HG02885 (cell line): Measurements from ENCODE around the gene C17orf67.

Experiments used
- ATAC-seq: cut with Tn5 transposase; IDR thresholded peaks from one replicate; pipeline ENCODE4 v1.9.1; 2021; ENCODE audit warnings: mild to moderate bottlenecking; ENCODE audit not compliant: unreplicated experiment, poor library complexity

C17orf67 gene, protein sequence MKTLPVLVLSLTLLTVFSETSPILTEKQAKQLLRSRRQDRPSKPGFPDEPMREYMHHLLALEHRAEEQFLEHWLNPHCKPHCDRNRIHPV

DNA sequence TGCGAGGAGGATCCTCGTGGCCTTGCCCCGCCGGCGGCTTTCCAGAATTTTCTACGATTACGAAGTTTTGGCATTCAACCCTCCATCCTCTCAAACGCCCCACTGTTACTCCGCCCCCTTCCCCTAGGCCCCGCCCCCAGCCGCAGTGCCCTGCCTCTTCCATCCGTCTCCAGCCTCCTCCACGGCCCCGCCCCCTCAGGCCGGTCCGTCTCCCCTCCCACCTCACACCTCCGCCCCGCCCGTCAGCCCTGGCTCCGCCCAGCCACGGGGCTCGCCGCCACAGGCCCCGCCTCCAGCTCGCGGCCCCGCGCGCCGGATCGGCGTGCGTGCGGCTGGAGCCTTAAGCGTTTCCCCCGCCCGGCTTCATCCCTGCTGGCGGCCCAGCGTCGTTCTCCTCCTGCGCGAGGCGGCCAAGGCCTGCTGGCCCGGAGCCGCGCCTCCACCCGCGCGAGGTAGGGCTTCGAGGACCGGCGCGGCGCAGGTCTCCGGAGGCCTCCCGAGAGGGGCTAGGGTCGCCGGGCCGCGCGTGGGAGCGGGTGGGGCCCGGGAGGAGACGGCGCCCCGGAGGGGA lies at the start of gene C17orf67, which contains the start of gene DGKE:
TSS of gene C17orf67 (minus strand) at position 112 of the 571 bp plus-strand sequence. CDS start 18,110 bp downstream, outside the sequence.
TSS of gene DGKE (plus strand) at position 343 of the 571 bp plus-strand sequence. CDS start 645 bp downstream, outside the sequence.
- peak; percentile 80 for ATAC-seq

DNA sequence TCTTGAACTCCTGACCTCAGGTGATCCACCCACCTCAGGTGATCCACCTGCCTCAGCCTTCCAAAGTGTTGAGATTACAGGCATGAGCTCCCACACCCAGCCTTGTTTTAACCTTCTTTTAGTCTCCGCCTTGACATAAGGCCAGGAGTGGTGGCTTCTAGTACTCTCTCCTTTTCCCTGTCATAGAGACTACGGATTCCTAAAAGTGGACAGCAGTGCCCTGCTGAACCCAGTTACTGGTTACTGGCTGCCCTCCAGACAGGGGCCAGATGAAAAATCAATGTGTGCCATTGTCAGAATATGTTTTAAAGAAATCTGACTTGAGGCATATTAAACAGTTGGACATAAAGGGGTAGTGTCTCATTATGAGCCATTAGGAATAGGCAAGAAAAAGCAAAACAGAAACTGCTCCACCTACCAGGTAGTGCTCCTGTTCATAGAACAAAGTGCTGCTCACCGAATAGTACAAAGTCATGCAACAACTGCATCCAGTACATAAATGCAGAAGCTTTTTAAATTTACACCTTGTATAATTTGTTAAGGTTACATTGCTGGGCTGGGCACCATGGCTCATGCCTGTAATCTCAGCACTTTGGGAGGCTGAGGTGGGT lies 48.1 kb upstream of the C17orf67 start:
- ATAC-seq: no peak

DNA sequence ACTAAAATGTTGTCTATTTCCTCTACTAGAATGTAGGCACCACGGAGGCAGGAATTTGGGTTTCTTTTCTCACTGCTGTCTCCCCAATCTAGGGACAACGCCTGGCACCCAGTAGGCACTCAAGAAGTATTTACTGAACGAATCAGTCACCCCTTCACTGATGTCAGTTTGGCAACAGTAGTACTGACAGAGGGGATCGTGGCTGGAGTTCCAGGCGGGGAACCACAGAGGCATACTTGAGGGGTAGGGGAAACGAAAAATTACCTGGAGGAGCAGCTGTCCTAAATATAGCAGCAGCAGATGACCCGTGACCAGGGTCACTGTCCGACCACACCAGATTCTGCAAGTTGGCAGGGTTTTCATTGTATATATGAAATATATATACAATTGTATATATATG lies 46.9 kb upstream of the C17orf67 start:
- no peak for ATAC-seq

DNA sequence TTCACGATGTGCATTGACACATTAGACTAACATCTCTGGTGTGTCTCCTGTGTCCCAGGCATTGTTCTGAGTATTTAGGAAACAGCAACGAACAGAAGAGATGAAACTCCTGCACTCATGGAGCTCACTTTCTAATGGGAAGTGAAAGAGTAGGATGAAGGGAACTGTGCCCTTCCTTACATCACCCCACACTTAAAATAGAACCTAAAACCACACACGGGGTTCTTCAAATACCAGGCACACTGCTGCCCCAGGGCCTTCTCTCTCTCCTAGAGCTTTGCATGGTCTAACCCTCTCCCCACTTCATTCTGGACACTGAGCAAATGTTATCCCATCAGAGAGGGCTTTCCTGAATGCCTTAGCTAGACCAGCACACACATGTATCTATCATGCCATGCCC lies 46.4 kb upstream of the C17orf67 start:
- no peak for ATAC-seq

DNA sequence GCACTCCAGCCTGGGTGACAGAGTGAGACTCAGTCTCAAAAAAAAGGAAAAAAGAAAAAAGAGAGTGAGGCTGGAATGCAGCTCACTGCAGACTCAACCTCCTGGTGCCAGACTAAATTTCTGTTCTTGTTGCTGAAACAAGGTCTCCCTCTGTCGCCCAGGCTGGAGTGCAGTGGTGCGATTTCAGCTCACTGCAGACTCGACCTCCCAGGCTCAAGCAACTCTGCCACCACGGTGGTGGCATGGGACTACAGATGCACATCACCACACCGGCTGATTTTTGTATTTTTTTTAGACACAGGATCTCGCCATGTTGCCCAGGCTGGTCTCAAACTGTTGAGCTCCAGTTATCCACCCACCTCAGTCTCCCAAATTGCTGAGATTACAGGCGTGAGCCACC lies 45.6 kb upstream of the C17orf67 start:
- no peak for ATAC-seq

DNA sequence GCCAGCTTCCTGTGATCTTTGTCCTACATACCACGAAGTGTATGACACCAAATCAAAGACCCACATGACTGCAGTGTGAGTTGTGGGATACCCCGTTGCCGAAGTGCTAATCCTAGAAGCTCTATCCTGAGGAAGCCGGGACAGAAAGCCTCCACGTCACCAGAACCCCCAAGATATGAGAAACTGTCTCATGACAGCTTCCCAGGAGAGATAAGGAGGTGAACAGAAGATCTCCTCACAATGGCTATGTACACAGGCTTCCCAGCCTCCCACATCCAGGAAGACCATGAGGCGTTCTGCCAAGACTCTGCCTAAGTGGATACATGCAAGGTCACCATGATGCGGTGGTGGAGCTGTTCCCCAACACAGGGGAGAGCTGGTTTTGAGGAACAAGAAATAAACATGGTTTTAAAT lies 43.1 kb upstream of the C17orf67 start:
- ATAC-seq: no peak

DNA sequence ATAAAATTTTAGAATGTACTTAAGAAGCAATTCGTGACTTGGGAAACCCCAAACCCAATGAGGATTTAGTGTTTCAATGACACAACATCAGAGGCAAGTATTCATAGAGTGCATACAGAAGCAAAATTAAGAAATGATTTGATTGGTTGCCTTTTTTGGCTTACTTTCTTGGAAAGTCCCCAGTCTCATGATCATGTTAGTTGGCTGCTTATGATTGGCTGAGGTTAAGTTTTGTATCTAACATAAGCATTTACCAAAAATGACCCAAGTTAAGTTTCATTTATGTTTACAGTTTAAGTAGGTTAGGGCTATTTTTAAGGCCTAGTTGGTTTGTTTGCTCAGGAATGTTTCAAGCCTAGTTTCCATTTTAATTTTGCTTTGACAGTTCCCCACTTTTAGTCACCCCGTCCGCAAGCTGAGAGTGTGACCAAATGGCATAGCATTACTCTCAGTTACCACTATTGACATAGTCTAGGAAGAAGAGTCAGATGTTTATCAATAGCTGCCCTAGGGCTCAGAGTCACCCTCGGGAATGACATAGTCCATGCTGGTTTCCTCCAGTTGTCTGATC lies 36.4 kb upstream of the C17orf67 start:
- peak; percentile 67 for ATAC-seq

DNA sequence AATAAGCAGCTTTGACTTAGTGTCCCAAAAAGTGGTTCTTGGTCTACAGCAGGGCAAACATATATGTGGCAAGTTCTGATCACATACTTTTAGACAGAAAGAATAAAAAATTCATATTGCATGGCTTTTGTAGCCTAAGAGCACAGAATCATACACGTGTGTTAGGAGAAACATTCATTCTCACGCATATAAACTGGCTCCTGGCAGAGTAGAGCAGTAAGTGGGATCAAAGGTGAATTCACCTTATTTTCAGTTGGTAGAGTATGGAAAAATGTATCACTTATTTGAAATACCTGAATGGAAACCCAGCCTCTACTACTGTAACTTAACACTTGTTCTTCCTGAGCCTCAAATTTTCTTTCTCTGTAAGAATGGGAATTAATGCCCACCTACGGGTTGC lies 35.0 kb upstream of the C17orf67 start:
- ATAC-seq: no peak

DNA sequence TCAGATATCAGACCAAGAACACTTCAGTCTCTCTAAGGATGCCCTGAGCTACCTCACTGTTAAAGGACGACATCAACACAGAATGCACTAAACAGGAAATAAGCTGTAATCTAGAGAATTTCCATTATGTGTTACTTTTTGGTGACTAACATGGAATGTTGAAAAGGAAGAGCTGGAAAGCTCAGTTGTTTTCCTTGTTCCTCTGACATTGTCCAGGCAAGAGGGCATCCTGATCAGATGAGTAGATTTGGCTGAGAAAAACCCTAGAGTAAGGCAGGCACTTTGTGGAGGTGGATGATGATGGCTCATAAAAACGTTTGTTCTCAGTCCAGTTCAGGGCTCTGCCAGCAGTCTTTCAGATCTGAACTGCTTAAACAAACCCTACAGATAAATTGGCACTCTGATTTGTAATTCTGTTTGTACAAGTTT lies 34.2 kb upstream of the C17orf67 start:
- ATAC-seq: no peak

DNA sequence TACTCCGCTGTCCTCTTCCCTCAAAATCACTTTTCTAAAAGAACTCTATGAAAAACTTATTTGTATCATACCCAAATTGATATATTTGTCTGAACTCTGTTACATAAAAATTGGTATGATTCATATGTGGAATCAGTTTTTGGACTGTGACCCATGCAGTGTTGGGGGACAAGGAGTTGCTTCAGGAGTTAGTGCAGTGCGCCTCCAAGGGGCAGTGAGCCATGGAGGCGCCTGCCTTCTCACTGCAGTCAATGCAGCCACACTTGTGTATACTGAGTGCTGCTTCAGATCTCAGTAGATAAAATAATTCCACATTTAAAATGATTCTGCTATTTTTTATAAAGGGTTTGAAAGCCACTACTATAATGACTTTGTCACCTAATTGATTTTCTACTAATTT lies 32.8 kb upstream of the C17orf67 start:
- ATAC-seq: no peak

DNA sequence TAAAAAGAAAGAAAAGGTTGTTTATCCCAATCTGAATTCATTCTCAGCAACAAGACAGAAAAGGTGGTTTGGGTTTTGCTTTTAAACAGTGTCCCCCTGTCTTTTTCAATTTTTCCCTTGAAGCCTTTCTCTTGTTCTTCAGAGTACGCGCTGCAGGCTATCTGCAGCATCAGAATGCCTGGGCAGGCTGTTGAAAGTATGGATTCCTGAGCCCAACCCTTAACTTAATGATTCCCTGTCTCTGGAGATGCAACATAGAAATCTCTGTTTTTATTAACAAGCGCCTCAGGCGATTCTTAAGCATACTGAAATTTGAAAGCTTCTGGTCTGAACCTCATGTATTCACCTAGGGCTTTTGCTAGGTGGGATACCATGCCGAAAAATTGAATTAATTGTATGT lies 32.4 kb upstream of the C17orf67 start:
- no peak for ATAC-seq

DNA sequence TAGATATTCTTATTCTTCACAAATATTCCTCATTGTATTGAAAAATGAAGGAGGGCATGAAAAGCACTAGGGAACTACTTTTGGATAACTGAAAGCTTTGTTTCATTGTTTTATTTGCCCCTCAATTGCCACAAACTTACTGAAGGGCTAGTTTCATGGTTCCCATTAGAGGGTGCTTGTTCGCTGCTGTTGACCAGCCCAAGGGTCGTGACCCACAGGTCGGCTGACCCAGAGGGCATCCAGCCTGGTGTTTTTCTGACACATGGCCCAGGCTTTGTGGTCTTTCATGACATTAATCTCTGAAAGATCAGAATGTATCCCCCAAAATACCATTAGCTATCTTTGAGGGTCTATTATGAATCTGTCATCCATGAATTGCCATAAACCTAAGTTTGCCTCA lies 30.3 kb upstream of the C17orf67 start:
- ATAC-seq: no peak

DNA sequence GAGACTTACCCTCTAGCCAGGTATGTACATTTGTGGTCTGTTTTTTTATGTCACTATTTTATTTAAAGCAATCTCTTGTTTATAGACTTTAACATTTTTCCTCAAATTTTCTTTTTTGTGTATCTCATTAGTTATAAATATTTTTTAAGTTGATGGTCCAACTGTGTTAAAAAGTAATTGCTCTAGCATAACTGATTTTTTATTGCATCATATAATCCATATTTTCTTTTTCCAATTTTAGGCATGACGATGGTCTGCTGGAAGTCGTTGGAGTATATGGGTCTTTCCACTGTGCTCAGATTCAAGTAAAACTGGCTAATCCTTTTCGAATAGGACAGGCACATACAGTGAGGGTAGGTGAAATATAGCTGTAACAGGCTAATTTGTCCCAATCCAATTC lies 28.2 kb upstream of the C17orf67 start:
- ATAC-seq: no peak

DNA sequence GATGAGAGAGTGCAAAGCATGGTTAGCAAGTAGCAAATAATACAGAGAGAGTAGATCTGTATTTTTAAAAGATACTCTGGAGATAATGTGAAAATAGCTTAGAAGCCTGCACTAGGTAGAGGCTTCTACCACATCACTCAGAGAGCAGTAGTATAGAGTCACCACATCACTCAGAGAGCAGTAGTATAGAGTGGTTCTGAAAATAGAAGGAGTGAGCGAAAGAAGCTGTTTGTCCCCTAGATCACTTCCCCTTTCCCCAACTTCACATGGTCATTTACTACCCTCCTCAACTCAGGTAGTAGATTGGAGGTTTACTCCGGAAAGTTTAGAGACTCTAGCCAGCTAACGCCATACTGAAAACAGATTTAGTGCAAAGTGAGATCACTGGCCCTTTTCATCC lies 17.3 kb upstream of the C17orf67 start:
- ATAC-seq: peak; percentile 58

DNA sequence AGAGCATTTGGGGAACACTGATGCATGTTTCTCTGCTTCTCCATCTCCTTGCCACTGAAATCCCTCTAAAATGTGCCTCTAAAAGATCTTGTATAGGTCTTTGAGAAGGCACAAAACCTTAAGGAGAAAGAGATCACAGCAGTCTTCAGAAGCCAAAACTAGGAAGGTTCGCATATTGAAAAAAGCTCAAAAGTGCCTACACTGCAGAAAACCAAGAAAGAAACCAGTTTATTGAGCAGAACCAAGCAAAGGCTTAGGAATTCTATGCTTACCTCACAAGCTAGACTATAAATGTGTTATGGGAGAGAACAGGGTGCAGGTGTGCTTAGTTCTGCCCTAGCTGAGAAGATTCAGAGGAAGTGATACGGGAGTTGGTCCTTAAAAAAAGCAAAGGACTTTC lies 16.9 kb upstream of the C17orf67 start:
- ATAC-seq: no peak

DNA sequence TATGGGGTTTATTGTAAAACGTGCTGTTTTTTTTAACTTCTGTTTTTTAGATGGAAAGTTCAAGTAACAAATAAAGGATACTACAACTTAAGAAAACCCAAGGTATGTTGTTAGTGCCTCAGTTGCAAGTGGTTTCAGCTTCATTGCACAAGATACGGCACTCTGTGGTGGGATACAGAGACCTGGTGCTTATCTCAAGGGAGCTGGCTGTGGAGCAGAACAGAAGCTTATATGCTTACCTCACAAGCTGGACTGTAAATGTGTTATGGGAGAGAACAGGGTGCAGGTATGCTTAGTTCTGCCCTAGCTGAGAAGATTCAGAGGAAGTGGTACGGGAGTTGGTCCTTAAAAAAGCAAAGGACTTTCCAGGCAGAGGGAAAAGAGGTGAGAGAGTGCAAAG lies 15.4 kb upstream of the C17orf67 start:
- no peak for ATAC-seq

DNA sequence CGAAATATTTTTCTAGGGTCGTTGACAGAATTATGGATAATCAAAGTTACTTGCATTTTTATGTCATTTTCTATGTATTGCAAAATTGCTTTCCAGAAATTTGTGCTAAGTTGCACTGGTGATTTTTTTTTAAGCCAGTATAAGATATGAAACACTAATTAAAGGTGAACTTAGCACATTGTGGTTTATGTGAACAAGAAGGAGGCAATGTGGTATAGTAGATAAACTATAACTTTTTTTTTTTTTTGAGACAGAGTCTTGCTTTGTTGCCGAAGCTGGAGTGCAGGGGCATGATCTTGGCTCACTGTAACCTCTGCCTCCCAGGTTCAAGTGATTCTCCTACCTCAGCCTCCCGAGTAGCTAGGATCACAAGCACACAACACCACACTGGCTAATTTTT lies 13.4 kb upstream of the C17orf67 start:
- no peak for ATAC-seq

DNA sequence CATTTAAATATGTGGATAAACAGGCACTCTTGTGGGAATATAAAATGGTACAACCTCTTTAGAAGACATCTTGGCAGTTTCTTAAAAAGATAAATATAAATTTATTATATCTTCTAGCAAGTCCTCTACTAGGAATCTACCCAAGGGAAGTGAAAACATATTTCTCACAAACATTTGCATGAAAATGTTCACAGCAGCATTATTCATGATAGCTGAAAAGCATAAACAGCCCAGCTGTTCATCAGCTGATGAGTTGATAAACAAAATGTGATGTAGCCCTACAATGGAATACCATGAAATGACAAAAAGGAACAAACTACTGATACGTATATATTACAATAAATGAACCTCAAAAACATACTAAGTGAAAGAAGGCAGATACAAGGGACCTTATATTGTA lies 12.2 kb upstream of the C17orf67 start:
- ATAC-seq: no peak

DNA sequence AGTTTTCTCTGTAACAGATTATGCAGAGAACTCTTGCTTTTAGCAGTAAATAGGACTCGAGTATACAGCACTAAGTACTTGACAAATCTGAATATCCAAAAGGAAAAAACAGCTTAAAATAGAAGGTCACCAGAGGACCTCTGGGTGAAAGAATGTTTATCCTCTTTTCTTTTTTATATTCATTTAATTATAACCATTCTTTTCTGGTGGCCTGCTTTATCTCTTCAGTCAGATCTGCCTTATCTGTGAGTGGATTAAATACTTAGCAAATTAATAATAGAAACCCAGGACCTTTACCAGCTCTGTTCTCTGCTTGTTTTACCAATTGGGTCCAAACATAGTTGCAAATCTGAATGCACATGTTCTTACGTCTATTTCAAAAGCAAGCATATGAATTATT lies 8.9 kb upstream of the C17orf67 start:
- no peak for ATAC-seq

DNA sequence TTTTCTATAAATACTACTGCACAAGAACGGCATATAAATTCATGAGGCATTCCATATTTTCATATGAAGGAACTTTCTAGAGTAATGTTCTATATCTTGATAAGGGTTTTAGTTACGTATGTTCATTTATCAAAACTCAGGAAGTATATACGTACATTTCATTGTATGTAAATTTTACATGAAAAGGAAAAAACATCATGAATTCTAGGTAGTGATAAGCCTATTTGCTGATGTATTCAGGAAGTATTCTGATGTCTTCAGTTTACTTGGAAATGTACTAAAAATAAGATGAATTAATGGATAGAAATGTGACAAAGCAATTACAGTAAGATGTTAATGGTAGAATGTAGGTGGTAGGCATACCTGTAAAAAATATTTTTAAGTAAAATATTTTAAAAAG lies 5.0 kb upstream of the C17orf67 start:
- ATAC-seq: no peak

DNA sequence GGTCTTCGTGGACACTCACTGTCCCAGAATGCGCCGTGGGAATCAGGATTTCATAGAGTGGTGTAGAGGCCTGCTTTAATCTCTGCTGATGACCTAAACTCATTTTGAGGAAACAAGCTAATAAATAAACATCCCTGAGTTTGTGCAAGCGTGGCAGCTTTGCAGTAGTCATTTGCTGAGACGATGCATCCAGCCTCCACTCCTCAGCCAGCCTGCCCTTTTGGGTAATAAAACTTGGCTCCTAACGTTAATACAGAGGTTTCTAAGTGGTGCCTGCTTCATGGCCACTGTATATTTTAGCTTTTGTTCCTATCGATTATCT lies 1.5 kb upstream of the C17orf67 start:
- no peak for ATAC-seq
